Hepatocyte (in vitro differentiated cells): ENCODE data around the gene TMEM60.

Experiments
- EZH2 ChIP-seq: fragments of 200-600 bp; sonication (generic); IDR thresholded peaks from 2 replicates; pipeline ENCODE4 v1.6.1; 2016; ENCODE audit warnings: antibody characterized with exemption, mild to moderate bottlenecking, borderline replicate concordance
- TF ChIP-seq, protein P1 (sequence below): fragments of 200-600 bp; sonication (generic); IDR thresholded peaks from 2 replicates; pipeline ENCODE4 v1.5.1; 2016; ENCODE audit warnings: antibody characterized with exemption, mild to moderate bottlenecking; ENCODE audit not compliant: poor library complexity

DNA sequence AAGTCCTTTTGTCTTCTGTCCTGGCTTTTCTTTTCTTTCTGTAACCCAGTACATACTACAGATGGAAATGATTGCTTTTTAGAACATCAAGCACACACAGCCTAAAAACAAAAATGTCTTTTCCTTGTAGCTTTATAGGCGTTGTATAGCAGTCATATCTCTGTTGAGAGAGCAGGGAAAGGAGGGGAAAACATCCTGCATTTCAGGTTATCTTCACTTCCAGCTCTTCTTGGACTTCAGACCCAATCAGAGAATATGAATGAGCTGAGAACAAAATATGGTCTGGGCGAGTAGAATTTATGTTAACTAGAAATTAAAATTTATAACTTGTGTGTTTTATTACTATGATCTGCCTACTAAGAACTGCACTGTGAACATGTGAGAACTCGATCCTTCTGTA lies 14.7 kb downstream of the TMEM60 start:
- TF ChIP-seq, protein P1, sequence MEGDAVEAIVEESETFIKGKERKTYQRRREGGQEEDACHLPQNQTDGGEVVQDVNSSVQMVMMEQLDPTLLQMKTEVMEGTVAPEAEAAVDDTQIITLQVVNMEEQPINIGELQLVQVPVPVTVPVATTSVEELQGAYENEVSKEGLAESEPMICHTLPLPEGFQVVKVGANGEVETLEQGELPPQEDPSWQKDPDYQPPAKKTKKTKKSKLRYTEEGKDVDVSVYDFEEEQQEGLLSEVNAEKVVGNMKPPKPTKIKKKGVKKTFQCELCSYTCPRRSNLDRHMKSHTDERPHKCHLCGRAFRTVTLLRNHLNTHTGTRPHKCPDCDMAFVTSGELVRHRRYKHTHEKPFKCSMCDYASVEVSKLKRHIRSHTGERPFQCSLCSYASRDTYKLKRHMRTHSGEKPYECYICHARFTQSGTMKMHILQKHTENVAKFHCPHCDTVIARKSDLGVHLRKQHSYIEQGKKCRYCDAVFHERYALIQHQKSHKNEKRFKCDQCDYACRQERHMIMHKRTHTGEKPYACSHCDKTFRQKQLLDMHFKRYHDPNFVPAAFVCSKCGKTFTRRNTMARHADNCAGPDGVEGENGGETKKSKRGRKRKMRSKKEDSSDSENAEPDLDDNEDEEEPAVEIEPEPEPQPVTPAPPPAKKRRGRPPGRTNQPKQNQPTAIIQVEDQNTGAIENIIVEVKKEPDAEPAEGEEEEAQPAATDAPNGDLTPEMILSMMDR = no peak
- TF ChIP-seq EZH2 = no peak
